ENCODE results near the gene CDK11B.

- TF ChIP-seq CTCF (IDR thresholded peaks at IDR 0.05; ENCODE audit: insufficient read depth, low read depth, low read length): no peak
- no peak for TF ChIP-seq EZH2 (IDR thresholded peaks at IDR 0.05; ENCODE audit: insufficient read depth, low read length)
Measured at GRCh38 chr1:1596493-1597274, 62.1 kb downstream of the CDK11B start.
